Activated gamma-delta T cell treated with Interleukin-2 at 50 U/mL for 16 hours (primary cell): Measurements from ENCODE around the gene TMEM214.
A peak's percentile ranks its signal among the peaks of the same experiment; 100 is the strongest.

Experiments used
- DNase-seq: peaks from one replicate; pipeline ENCODE4 v3.0.0-alpha.2; 2020

The TMEM214 gene

GRCh38 chr2:27042159-27042661 is 9.4 kb downstream of the TMEM214 start:
- no peak for DNase-seq

DNA sequence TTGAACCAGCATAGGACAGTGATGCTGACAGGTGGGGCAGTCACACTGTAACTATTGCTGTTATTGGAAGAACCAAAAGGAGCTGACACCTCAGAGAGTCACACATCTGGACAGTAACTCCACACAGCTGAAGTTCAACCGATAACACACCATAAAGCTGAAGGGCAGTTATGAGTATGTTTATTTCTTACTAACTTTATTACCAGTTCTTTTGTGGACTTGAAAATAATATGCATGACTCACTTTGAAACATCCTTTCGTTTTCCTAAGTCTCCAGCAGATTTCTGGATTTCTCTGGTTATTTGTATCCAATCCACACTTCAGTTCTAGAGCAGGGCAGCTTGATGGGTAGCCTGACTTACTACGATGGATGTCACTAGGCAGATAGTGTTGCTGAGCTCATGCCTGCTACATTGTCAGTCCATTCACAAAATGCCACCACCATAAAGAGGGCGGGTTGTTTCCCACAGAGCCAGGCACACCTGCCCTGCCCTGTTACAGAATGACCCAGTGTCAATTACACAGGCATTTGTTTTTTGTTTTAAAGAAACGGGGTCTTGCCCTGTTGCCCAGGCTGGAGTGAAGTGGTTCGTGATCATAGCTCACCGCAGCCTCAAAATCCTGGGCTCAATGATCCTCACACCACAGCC is 10.3 kb downstream of the TMEM214 start:
- no peak for DNase-seq

DNA sequence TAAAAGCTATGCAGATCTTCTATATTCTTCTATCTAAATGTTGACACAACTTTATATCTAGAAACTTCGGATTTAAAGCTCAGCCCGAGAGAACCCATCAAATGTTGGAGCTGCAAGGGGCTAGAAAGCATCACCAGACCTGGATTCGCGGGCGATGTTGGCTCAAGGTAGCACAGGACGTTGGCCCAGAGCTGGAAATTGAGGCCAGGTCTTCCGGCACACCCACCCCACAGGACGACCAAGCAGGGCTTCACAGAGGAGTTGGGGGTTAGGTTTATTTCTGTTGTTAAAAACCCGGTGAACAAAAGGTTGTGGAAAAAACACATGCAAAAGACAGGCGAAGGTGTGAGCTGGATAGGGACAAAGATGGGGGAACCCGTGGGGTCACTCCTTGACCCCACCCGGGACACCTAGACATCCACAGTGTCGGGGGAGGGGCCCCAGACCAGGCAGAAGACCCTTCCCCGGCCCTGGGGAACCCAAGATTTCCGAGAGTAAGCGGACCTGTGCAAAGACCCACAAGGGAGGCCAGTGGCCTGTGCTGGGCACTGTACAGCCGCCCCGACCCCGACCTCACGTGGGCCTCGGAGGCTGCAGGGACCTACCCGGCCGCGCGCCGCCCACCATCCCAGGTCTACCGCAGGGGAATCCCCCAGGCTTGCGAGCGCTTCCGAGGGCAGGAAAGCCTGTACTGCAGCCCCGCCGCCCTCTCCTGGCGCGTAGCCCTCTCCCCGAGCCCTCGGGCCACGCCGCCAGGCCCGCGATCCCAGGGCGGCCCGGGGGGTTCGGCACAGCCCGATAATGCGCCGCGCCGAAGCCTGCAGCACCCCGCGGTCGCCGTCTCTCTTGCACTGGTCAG is 16.9 kb downstream of the TMEM214 start:
- peak; percentile 51 for DNase-seq

GRCh38 chr2:27050281-27050995 is 17.7 kb downstream of the TMEM214 start:
- peak; percentile 90 for DNase-seq

DNA sequence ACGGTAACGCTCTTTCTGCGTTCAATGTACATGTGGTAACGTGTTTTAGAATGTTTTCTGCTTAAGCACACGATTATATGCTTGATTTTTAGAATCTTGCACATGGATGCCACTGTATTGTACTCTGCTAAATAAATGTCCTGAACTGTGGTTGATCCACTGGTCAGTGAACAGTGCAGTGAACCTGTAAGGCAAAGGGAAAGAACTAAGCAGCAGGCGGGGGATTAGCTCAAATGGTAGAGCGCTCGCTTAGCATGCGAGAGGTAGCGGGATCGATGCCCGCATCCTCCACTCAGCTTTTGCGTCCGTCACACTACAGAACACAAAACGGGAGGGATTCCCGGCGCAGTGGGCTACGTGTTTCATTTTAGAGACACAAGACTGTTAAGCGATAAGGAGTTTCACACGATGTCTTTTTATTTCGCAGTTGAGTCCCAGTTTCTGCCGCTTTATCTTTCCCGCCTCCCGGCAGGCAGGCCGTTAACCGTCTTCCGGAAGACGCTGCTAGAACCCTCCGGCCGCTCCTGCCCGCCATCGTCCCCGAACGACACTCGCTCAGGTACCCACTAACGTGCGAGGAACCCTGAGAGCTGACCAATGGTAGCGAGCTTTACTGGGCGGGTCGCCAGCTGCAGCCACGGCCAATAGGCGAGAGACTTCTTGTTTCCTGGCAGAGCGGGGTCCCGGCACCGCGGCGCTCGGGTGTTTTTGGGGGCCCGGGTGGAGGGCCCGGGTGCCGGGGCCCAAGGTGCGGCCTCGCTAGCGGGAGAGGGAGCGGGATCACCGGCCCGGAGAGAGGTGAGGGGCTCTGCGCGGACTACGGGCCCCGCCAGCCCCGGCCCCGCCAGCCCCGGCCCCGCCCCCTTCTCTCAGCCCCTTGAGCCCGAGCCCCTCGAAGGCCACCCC is 18.5 kb downstream of the TMEM214 start, which contains the start of gene AGBL5:
TSS of gene AGBL5 (plus strand) at position 673 of the 906 bp plus-strand sequence. CDS start 1,291 bp downstream, outside the sequence.
- DNase-seq = peak; percentile 95

GRCh38 chr2:27051902-27052645 is 19.3 kb downstream of the TMEM214 start:
- peak; percentile 37 for DNase-seq

DNA sequence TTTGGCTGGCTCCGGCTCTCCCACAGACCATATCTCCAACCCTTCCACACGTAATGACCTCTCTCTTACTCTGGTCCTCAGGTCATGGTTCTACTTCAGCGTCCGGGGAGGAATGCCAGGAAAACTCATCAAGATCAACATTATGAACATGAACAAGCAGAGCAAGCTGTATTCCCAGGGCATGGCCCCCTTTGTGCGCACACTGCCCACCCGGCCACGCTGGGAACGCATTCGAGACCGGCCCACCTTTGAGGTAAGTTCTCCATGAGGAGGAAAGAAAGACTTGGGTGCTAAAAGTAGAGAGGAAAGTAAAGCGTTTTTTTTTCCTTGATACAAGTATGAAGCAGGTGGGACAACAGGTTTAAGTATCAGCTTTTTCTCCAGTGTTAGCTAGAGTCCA is 20.6 kb downstream of the TMEM214 start:
- no peak for DNase-seq

- DNase-seq = no peak
These were observed 21.0 kb downstream of the TMEM214 start for GRCh38 chr2:27053776-27054175.

DNA sequence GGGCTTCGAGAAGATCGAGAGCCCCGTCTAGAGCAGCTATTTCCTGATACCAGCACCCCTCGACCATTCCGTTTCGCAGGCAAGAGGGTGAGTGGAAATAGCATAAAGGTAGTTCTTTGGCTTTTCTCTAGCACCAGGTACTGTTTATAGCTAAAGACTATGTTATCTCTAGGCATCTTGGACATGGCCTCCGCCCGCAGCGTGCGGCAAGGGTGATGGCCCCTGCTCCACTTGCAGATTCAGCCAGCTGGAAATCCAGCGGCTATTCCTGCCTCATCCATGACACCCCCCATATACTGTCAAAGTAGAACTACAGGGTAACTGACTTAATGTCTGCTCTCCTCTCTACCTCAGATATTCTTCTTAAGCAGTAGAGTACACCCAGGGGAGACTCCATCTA is 22.0 kb downstream of the TMEM214 start:
- no peak for DNase-seq

DNA sequence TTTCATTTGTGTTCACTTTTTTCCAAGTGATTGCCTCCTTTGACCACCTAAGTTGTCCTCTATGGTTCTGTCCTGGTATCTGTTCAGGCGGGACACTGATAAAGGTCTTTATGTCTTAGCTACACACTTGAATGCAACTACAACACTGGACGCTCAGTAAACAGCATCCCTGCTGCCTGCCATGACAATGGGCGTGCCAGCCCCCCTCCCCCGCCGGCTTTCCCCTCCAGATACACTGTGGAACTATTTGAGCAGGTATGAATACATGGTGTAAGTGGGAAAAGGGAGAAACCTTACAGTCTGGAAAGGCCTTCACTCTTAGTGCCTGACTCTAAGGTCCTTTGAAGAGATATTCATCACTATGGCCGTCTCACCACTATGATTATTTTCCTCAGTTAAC is 24.4 kb downstream of the TMEM214 start:
- no peak for DNase-seq

GRCh38 chr2:27058210-27058609 is 25.4 kb downstream of the TMEM214 start:
- DNase-seq = no peak

DNA sequence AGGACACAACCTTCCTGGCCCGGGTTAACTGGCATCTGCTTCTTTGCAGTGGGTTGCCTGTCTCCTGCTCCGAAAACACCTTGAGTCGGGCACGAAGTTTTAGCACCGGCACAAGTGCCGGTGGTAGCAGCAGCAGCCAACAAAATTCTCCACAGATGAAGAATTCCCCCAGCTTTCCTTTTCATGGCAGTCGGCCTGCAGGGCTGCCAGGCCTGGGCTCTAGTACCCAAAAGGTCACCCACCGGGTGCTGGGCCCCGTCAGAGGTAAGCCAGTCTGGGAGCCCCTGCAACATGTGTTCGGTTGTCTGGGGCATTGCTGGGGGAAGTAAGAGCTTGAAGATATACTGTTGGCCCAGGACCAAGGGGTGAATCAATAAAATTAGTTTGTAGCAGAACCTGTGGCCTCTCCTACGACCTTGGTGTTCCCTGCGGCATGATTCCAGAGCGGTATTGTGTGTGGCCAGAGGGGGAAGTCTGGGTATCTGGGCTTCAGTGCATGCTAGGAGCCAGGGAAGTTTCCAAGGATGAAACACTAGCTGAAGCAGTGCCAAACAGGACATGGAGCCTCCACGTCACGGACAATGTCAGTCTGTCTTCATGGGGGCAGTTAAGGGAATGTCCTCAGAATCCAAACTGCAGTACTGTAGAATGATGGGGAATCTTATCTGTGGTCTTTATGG is 26.5 kb downstream of the TMEM214 start:
- no peak for DNase-seq

- DNase-seq = no peak
These were observed 27.6 kb downstream of the TMEM214 start for GRCh38 chr2:27060323-27060722.

- no peak for DNase-seq
These were observed 32.4 kb downstream of the TMEM214 start for GRCh38 chr2:27065128-27065527.

GRCh38 chr2:27067385-27067784 is 34.6 kb downstream of the TMEM214 start:
- DNase-seq = no peak

DNA sequence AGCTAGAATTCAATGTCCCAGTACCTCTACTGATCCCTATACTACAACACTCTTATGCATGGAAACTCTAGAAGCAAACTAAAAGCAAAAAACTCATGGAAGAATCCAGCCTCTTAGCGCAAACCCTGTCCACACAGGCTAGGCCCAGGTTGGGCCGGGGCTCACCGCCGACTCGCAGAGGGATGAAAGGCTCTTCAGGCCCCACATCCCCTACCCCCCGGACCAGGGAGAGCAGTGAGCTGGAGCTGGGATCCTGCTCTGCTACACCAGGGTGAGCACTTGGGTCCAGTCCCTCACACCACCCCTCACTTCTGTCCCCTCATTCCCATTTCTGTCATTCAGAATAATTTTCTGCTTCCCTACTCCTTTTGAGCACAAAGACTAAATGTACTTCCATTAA is 36.7 kb downstream of the TMEM214 start:
- DNase-seq = no peak

DNA sequence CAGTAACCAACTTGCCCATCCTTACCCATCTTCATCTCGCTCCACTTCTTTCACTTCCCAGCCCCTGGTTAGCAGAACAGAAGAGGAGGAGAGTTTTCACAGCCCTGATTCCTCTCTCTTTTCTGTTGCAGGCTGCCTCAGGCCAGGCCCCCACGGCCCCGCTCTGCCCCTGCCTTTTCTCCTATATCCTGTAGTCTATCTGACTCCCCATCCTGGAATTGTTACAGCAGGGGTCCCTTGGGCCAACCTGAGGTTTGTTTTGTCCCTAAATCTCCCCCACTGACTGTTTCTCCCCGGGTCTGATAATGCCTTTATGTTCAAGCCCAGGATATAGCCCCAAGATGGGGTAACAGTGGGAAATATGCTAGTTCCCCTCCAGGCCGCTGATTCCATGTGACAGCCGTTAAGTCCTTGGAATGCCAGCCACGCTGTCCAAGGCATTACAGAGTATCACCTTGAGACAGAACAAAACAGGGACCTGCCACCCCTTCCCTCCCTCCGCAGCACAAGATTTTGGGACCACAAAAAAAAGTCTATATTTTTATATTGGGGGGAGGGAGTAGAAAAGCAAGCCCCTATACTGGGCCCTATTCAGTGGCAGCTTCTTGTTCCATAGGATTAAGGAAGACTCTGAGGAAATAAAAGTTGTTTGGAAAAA is 37.3 kb downstream of the TMEM214 start:
- DNase-seq = no peak

- DNase-seq = no peak
These were observed 38.0 kb downstream of the TMEM214 start for GRCh38 chr2:27070653-27071276.

- peak; percentile 88 for DNase-seq
These were observed 38.7 kb downstream of the TMEM214 start, which contains the start of gene OST4 for GRCh38 chr2:27071277-27071989. TSS of gene OST4 (minus strand) at chr2:27071654.
